CD14-positive monocyte (primary cell): ENCODE results near the gene ADCY2. TPM values are rescaled to one million over a fixed set of nuclear protein-coding genes. Genes with fewer than 3 reads are reported as not detected.

Source experiments
- DNase-seq, 3 donors: peaks; one replicate each; pipeline ENCODE4 v3.0.0-alpha.2; 2011 to 2022
- H2AFZ ChIP-seq: 2 replicates; pipeline ENCODE4 v1.6.0; 2012; ENCODE audit warnings: mild to moderate bottlenecking, low read depth, low read length, inconsistent platforms; ENCODE audit not compliant: insufficient read depth, poor library complexity, severe bottlenecking
- H3K27ac ChIP-seq, 2 donors: 1 replicate in 1 of 2; 2 replicates in 1 of 2; pipeline ENCODE4 v1.5.1; 2012 to 2013; ENCODE audit warnings: low read length in 2 of 2, control low read depth in 1 of 2, inconsistent platforms in 1 of 2, low read depth in 1 of 2, mild to moderate bottlenecking in 1 of 2
- H3K27me3 ChIP-seq, 2 donors: one replicate each; pipeline versions ENCODE4 v1.6.0 to v1.6.1; 2011 to 2013; ENCODE audit warnings: low read length in 2 of 2; ENCODE audit not compliant: control insufficient read depth in 2 of 2, insufficient read depth in 2 of 2
- H3K36me3 ChIP-seq, 2 donors: replicated peaks in 1 of 2; 1 replicate in 1 of 2; 2 replicates in 1 of 2; pipeline versions ENCODE4 v1.5.1 to v1.6.1; 2012 to 2013; ENCODE audit warnings: low read length in 2 of 2, control low read depth in 1 of 2, inconsistent platforms in 1 of 2, mild to moderate bottlenecking in 1 of 2; ENCODE audit not compliant: insufficient read depth in 2 of 2, control insufficient read depth in 1 of 2
- H3K4me1 ChIP-seq, 2 donors: 1 replicate in 1 of 2; 2 replicates in 1 of 2; pipeline versions ENCODE4 v1.5.1 to v1.6.1; 2012 to 2013; ENCODE audit warnings: low read length in 2 of 2, control low read depth in 1 of 2, inconsistent platforms in 1 of 2, mild to moderate bottlenecking in 1 of 2, moderate library complexity in 1 of 2; ENCODE audit not compliant: insufficient read depth in 2 of 2, control insufficient read depth in 1 of 2
- H3K4me2 ChIP-seq: replicated peaks from 2 replicates; pipeline ENCODE3; 2012; ENCODE audit warnings: low read length, moderate library complexity, mild to moderate bottlenecking; ENCODE audit not compliant: poor library complexity, severe bottlenecking; ENCODE audit errors: extremely low read depth
- H3K4me3 ChIP-seq, 3 experiments: fragments of 200-600 bp in 1 of 3; sonication (generic) in 1 of 3; replicated peaks in 1 of 3; 1 replicate in 2 of 3; 2 replicates in 1 of 3; pipeline ENCODE4 v1.5.1; 2011 to 2013; ENCODE audit warnings: low read length in 3 of 3, mild to moderate bottlenecking in 3 of 3, control low read depth in 2 of 3, low read depth in 2 of 3, inconsistent platforms in 1 of 3, moderate library complexity in 1 of 3
- H3K79me2 ChIP-seq: 2 replicates; pipeline ENCODE4 v1.6.0; 2012; ENCODE audit warnings: mild to moderate bottlenecking, control low read depth, inconsistent platforms, low read length, moderate library complexity; ENCODE audit not compliant: insufficient read depth
- H3K9ac ChIP-seq: 2 replicates; pipeline ENCODE4 v1.6.0; 2017; ENCODE audit warnings: low read length, mild to moderate bottlenecking; ENCODE audit not compliant: insufficient read depth, poor library complexity, severe bottlenecking
- H3K9me3 ChIP-seq, 2 donors: replicated peaks in 1 of 2; 1 replicate in 1 of 2; 2 replicates in 1 of 2; pipeline versions ENCODE4 v1.5.1 to v1.6.1; 2012 to 2013; ENCODE audit warnings: low read length in 2 of 2, control low read depth in 1 of 2; ENCODE audit not compliant: control insufficient read depth in 1 of 2, insufficient read depth in 1 of 2
- H4K20me1 ChIP-seq: 2 replicates; pipeline ENCODE4 v1.6.0; 2012; ENCODE audit warnings: mild to moderate bottlenecking, low read length, control low read depth, moderate library complexity; ENCODE audit not compliant: insufficient read depth
- H3K27ac Mint-ChIP-seq, 7 donors: one replicate each; pipeline ENCODE4 v1.8.0; 2020; ENCODE audit warnings: mild to moderate bottlenecking in 7 of 7, mixed read lengths in 7 of 7, moderate library complexity in 6 of 7, inconsistent platforms in 2 of 7
- H3K27me3 Mint-ChIP-seq, 3 donors: one replicate each; pipeline ENCODE4 v1.8.0; 2021 to 2022; ENCODE audit warnings: low read depth in 3 of 3, mild to moderate bottlenecking in 3 of 3, mixed read lengths in 3 of 3, moderate library complexity in 3 of 3, inconsistent platforms in 1 of 3
- H3K36me3 Mint-ChIP-seq, 2 donors: one replicate each; pipeline ENCODE4 v1.8.0; 2020; ENCODE audit warnings: mixed read lengths in 2 of 2, inconsistent platforms in 1 of 2, mild to moderate bottlenecking in 1 of 2
- H3K4me1 Mint-ChIP-seq: one replicate; pipeline ENCODE4 v1.8.0; 2020; ENCODE audit warnings: mild to moderate bottlenecking, mixed read lengths
- H3K4me3 Mint-ChIP-seq, 2 donors: one replicate each; pipeline ENCODE4 v1.8.0; 2020; ENCODE audit warnings: mild to moderate bottlenecking in 2 of 2, mixed read lengths in 2 of 2, moderate library complexity in 1 of 2
- H3K9me3 Mint-ChIP-seq, 7 donors: one replicate each; pipeline ENCODE4 v1.8.0; 2020 to 2022; ENCODE audit warnings: mixed read lengths in 7 of 7, mild to moderate bottlenecking in 6 of 7, moderate library complexity in 6 of 7, inconsistent platforms in 2 of 7
- WGBS: methylation state at CpG from one replicate; pipeline ENCODE4 v1.1.5; 2013; ENCODE audit warnings: missing lambda C conversion rate; ENCODE audit not compliant: insufficient coverage; 5-methylcytosine and 5-hydroxymethylcytosine counted together
- intact Hi-C, 2 donors: fragments of 100-400 bp; cut with micrococcal nuclease; formaldehyde crosslinking; loops; one replicate each; pipeline versions ENCODE4 v1.15.0 to v1.15.1; 2023
- polyA plus RNA-seq, 3 donors: library from polyadenylated mRNA; depleted of rRNA in 1 of 3; unstranded in 2 of 3; stranded (reverse) in 1 of 3; fragments of 300-500 nt in 2 of 3; fragments of >200 nt in 1 of 3; fragmentation: Illumina TruSeq in 2 of 3; gene quantifications; 1 replicate in 2 of 3; 2 replicates in 1 of 3; pipeline ENCODE4 v1.2.3, GENCODE V29; 2012 to 2021
- TF ChIP-seq, protein P1 (sequence below): fragments of 200-600 bp; IDR thresholded peaks from one replicate; pipeline ENCODE4 v1.8.0; 2022; ENCODE audit warnings: antibody characterized with exemption, mild to moderate bottlenecking

Gene ADCY2
- polyA plus RNA-seq, 3 donors = not detected

DNA sequence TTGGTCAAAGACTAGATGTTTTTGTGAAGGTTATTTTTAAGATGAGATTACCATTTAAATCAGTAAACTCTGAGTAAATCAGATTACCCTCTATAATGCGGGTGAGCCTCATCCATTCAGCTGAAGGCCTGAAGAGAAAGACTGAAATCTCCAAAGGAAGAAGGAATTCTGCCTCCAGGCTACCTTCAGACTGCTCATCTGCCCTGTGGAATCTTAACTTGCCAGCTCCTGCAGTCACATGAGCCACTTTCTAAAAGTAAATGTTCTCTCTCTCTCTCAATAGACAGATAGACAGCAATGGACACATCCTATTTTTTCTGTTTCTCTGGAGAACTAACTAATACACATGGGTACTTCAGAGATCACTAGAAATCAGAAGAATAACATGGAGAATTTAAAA is 272.2 kb downstream of the ADCY2 start:
- Histone ChIP-seq H3K27me3 (no peaks in the 10 kb centered on the region), H2AFZ (no peak overlapping the region), H3K36me3 (no peaks in the 10 kb centered on the region), H3K27ac (no peak overlapping the region), H3K79me2 (no peaks in the 10 kb centered on the region), H3K4me1 (no peaks in the 10 kb centered on the region), H3K9me3 (peaks cover 0 to 3% of the 10 kb centered on the region in 2 donors), H3K4me3 (no peak overlapping the region), H4K20me1 (no peaks in the 10 kb centered on the region), H3K9ac (no peak overlapping the region), H3K4me2 (no peak overlapping the region)
- Mint-ChIP-seq H3K36me3 (no peaks in the 10 kb centered on the region), H3K27me3 (peaks cover 0 to 1% (median 0%) of the 10 kb centered on the region in 3 donors), H3K9me3 (peaks cover 0 to 6% (median 2%) of the 10 kb centered on the region in 7 donors), H3K27ac (no peak overlapping the region), H3K4me1 (no peaks in the 10 kb centered on the region), H3K4me3 (no peak overlapping the region)
- TF ChIP-seq, protein P1, sequence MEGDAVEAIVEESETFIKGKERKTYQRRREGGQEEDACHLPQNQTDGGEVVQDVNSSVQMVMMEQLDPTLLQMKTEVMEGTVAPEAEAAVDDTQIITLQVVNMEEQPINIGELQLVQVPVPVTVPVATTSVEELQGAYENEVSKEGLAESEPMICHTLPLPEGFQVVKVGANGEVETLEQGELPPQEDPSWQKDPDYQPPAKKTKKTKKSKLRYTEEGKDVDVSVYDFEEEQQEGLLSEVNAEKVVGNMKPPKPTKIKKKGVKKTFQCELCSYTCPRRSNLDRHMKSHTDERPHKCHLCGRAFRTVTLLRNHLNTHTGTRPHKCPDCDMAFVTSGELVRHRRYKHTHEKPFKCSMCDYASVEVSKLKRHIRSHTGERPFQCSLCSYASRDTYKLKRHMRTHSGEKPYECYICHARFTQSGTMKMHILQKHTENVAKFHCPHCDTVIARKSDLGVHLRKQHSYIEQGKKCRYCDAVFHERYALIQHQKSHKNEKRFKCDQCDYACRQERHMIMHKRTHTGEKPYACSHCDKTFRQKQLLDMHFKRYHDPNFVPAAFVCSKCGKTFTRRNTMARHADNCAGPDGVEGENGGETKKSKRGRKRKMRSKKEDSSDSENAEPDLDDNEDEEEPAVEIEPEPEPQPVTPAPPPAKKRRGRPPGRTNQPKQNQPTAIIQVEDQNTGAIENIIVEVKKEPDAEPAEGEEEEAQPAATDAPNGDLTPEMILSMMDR = no peak
- WGBS = 83% methylated on average over 1 of the region's 1 CpG
- intact Hi-C loops = no loop called here
- no peak for DNase-seq

GRCh38 chr5:7668627-7669026 is 272.7 kb downstream of the ADCY2 start:
- Mint-ChIP-seq H3K4me1 (no peaks in the 10 kb centered on the region), H3K27me3 (peaks cover 0 to 1% (median 0%) of the 10 kb centered on the region in 3 donors), H3K9me3 (peaks cover 0 to 6% (median 3%) of the 10 kb centered on the region in 7 donors), H3K27ac (no peak overlapping the region), H3K4me3 (no peak overlapping the region), H3K36me3 (no peaks in the 10 kb centered on the region)
- Histone ChIP-seq H3K27ac (no peak overlapping the region), H3K9ac (no peak overlapping the region), H3K36me3 (no peaks in the 10 kb centered on the region), H3K4me3 (no peak overlapping the region), H3K9me3 (peaks cover 0 to 3% of the 10 kb centered on the region in 2 donors), H2AFZ (no peak overlapping the region), H3K27me3 (no peaks in the 10 kb centered on the region), H3K79me2 (no peaks in the 10 kb centered on the region), H3K4me1 (no peaks in the 10 kb centered on the region), H4K20me1 (no peaks in the 10 kb centered on the region), H3K4me2 (no peak overlapping the region)
- TF ChIP-seq, protein P1 = no peak
- no peak for DNase-seq
- intact Hi-C loops = no loop called here
